MCF 10A (cell line): Measurements from ENCODE around the gene SDC3. TPM values are rescaled to one million over a fixed set of nuclear protein-coding genes. Genes with fewer than 3 reads are reported as not detected.

Source experiments
- BruUV-seq: library from RNA; stranded (reverse); fragments of 400-500 nt; replicated peaks from 2 replicates; lab custom pipeline; 2021; lab: Mats Ljungman, UMichigan
- CTCF ChIA-PET: fragments of 300-600 bp; sonication (Branson Sonifier 250); formaldehyde crosslinking; extraction: SDS; loops from one replicate; lab custom pipeline; 2021; ENCODE audit warnings: antibody characterized with exemption, inconsistent platforms; lab: Yijun Ruan, JAX
- POLR2A ChIA-PET: fragments of 300-600, 350-650 bp; sonication (Branson Sonifier 250); formaldehyde crosslinking; extraction: SDS; loops from one replicate; lab custom pipeline; 2020; ENCODE audit warnings: antibody characterized with exemption, inconsistent platforms; lab: Yijun Ruan, JAX
- DNase-seq: peaks from one replicate; pipeline ENCODE4 v3.0.0-alpha.2; 2018; ENCODE audit not compliant: unreplicated experiment
- H3K27ac Mint-ChIP-seq: one replicate; pipeline ENCODE4 v1.8.0; 2022; ENCODE audit warnings: mild to moderate bottlenecking, low read depth, mixed read lengths; ENCODE audit not compliant: unreplicated experiment
- H3K27me3 Mint-ChIP-seq: one replicate; pipeline ENCODE4 v1.8.0; 2022; ENCODE audit warnings: mixed read lengths; ENCODE audit not compliant: insufficient read depth, unreplicated experiment
- H3K36me3 Mint-ChIP-seq: one replicate; pipeline ENCODE4 v1.8.0; 2022; ENCODE audit warnings: mild to moderate bottlenecking, moderate library complexity, mixed read lengths; ENCODE audit not compliant: insufficient read depth, unreplicated experiment
- H3K4me1 Mint-ChIP-seq: one replicate; pipeline ENCODE4 v1.8.0; 2022; ENCODE audit warnings: mixed read lengths; ENCODE audit not compliant: insufficient read depth, unreplicated experiment
- H3K4me3 Mint-ChIP-seq: one replicate; pipeline ENCODE4 v1.8.0; 2022; ENCODE audit warnings: mild to moderate bottlenecking, moderate library complexity, mixed read lengths; ENCODE audit not compliant: unreplicated experiment
- H3K9me3 Mint-ChIP-seq: one replicate; pipeline ENCODE4 v1.8.0; 2022; ENCODE audit warnings: mixed read lengths; ENCODE audit not compliant: unreplicated experiment
- CTCF ChIP-seq: fragments of 200-600 bp; IDR thresholded peaks from one replicate; pipeline ENCODE4 v1.8.0; 2022; ENCODE audit warnings: antibody characterized with exemption, mild to moderate bottlenecking; ENCODE audit not compliant: unreplicated experiment
- intact Hi-C: fragments of 100-400 bp; cut with micrococcal nuclease; formaldehyde crosslinking; loops from 2 replicates; pipeline ENCODE4 v1.14.1; 2022
- total RNA-seq: library from RNA; stranded (reverse); gene quantifications from 2 replicates; pipeline ENCODE4 v1.2.3, GENCODE V29; 2022

The SDC3 gene
- total RNA-seq, 1 experiment from 2014 or later: 21.7 TPM

DNA sequence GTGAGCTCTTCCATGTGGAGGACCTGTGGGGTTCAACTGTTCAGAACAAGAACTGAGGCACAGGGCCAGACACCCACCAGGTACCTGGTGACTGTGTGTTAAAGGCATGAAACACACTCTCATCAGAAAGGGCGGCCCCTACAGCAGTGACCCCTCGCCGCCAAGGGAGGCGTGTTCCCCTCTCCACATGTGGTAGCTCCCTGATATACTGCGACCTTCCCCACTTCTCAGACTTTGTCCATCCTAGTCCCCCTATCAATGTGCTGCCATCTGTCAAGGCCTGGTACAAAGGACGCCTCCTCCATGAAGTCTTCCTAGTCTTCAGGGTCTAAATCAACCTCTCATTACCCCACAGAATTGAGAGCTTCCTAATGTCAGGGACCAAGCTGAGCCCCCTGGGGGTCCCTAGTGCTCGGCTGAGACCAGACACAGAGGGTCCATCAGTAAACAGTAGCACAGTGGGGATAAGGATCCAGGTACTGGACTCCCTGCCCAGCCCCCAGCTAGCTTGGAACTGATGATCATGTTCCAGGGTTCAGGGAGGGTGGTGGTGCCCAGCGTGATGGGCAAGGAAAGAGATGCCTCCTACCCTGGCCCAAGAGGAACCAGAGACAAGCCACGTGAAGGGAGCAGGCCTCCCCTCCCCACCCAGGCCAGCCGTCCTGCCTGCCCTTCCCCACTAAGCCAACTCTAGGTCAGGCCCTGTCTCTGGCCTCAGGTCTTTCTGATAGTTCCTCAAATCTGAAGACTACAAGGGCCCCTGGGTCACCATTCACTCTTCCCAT, 10.3 kb downstream of the SDC3 start:
- intact Hi-C loops: no loop called here
- no peak for DNase-seq
- H3K27ac Mint-ChIP-seq: no peak overlapping the region
- no peak overlapping the region for H3K4me3 Mint-ChIP-seq
- POLR2A ChIA-PET: no interaction called here
- H3K36me3 Mint-ChIP-seq: no peaks in the 10 kb centered on the region
- no peak for TF ChIP-seq CTCF
- no TSS peak for BruUV-seq
- H3K4me1 Mint-ChIP-seq: peaks cover 16% of the 10 kb centered on the region
- CTCF ChIA-PET: interaction anchor here (1.3 to 1.5 kb wide), 3 partner anchors 13 to 96 kb away, joined by 4 read pairs; no protein-coding TSS in a partner anchor
- no peaks in the 10 kb centered on the region for H3K9me3 Mint-ChIP-seq
- H3K27me3 Mint-ChIP-seq: no peaks in the 10 kb centered on the region

DNA sequence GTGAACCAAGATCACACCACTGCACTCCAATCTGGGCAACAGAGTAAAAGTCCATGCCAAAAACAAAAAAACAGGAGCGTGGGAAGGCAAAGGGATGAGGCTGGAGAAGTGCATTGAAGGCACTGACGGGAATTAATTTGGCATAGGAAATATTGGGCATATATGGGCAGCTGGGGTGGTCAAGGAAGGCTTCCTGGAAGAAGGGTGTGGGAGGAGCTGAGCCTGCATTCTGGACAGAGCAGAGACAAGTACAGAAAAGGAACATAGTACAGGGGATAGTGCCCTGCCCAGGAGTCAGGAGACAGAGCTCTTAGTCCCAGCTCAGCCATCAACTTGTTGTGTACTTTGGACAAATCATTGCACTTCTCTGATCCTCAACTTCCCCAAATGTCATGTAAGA, 11.7 kb downstream of the SDC3 start:
- no peak overlapping the region for H3K27ac Mint-ChIP-seq
- no peaks in the 10 kb centered on the region for H3K9me3 Mint-ChIP-seq
- no TSS peak for BruUV-seq
- DNase-seq: no peak
- ChIA-PET CTCF (interaction anchor here (1.3 to 1.9 kb wide), 3 partner anchors 14 to 95 kb away, joined by 4 to 7 read pairs (median 4); no protein-coding TSS in a partner anchor), POLR2A (interaction anchor here (0.6 kb wide), 1 partner anchor 220 kb away, joined by 5 read pairs; no protein-coding TSS in a partner anchor)
- no peak for TF ChIP-seq CTCF
- peaks cover 16% of the 10 kb centered on the region for H3K4me1 Mint-ChIP-seq
- no peaks in the 10 kb centered on the region for H3K36me3 Mint-ChIP-seq
- no peaks in the 10 kb centered on the region for H3K27me3 Mint-ChIP-seq
- intact Hi-C loops: no loop called here
- no peak overlapping the region for H3K4me3 Mint-ChIP-seq

DNA sequence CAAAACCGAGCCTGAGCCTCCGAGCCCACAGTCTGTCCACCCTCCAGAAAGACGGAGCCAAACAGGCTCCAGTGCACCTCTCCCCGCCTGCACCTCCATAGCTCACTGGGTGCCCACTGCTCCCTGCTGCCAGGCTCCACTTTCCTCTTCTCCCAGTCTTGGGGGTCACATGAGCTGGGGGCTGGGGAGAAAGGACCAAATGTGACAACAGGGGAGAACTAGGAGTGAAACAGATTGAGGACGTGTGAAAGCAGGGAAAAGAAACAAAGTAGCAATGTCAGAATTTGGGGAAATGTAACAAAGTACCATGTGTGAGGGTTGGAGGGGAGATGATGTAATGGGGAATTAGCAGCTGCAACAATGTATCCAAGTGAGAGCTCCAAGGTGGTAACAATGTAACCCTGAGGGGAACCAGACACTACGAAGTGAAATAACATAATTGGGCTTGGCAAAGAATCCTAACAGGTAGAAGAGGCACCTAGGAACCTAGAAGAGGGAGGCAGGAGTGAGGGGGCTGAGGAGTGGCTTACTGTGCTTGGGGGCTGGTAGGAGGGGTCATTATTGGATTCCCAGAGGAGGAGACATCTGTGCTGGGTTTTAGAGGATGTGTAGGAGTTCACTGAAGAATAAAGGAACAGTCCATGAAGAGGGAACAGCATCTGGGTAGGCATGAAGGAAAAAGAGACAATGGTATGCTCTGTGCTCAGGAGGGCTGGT, 12.5 kb downstream of the SDC3 start:
- intact Hi-C loops: no loop called here
- Mint-ChIP-seq H3K4me1 (peaks cover 16% of the 10 kb centered on the region), H3K27me3 (no peaks in the 10 kb centered on the region), H3K4me3 (no peak overlapping the region), H3K9me3 (no peaks in the 10 kb centered on the region), H3K36me3 (no peaks in the 10 kb centered on the region), H3K27ac (no peak overlapping the region)
- DNase-seq: no peak
- CTCF ChIA-PET: interaction anchor here (1.9 kb wide), 1 partner anchor 94 kb away, joined by 7 read pairs; no protein-coding TSS in a partner anchor
- no TSS peak for BruUV-seq
- POLR2A ChIA-PET: interaction anchor here (0.6 kb wide), 1 partner anchor 1659 kb away, joined by 3 read pairs; the partner anchor contains the start of gene PTPRU
- TF ChIP-seq CTCF: no peak
